Sigmoid colon (tissue), 7 donors: ENCODE data around the gene TBX5. TPM values are rescaled to one million over a fixed set of nuclear protein-coding genes. Genes with fewer than 3 reads are reported as not detected.
A peak's percentile ranks its signal among the peaks of the same experiment; 100 is the strongest.

Experiments
- DNase-seq: peaks from one replicate; pipeline ENCODE4 v3.0.0-alpha.2; 2019
- H3K27ac ChIP-seq, 4 donors: fragments of 200-600 bp; sonication (generic); one replicate each; pipeline ENCODE4 v1.5.1; 2016 to 2019; ENCODE audit warnings: mild to moderate bottlenecking in 1 of 4
- H3K27me3 ChIP-seq, 3 donors: fragments of 200-600 bp; sonication (generic); one replicate each; pipeline ENCODE4 v1.5.1; 2019; ENCODE audit warnings: mild to moderate bottlenecking in 1 of 3
- H3K36me3 ChIP-seq, 4 donors: fragments of 200-600 bp; sonication (generic); one replicate each; pipeline ENCODE4 v1.5.1; 2016 to 2019
- H3K4me1 ChIP-seq, 4 donors: fragments of 200-600 bp; sonication (generic); one replicate each; pipeline ENCODE4 v1.5.1; 2017 to 2019
- H3K4me3 ChIP-seq, 4 donors: fragments of 200-600 bp; sonication (generic); one replicate each; pipeline ENCODE4 v1.5.1; 2017 to 2019; ENCODE audit warnings: mild to moderate bottlenecking in 2 of 4, moderate library complexity in 1 of 4
- H3K9me3 ChIP-seq, 4 donors: fragments of 200-600 bp in 3 of 4; sonication (generic) in 3 of 4; one replicate each; pipeline versions ENCODE4 v1.5.1 to v1.6.1; 2013 to 2019
- CTCF ChIP-seq, 4 experiments: fragments of 450-650 bp in 3 of 4; fragments of 200-600 bp in 1 of 4; IDR thresholded peaks; one replicate each; pipeline ENCODE4 v1.5.1; 2016 to 2019; ENCODE audit warnings: antibody characterized with exemption in 4 of 4, mild to moderate bottlenecking in 3 of 4, moderate library complexity in 2 of 4
- EP300 ChIP-seq, 4 donors: sonication (generic); formaldehyde crosslinking; IDR thresholded peaks; one replicate each; pipeline ENCODE4 v1.6.1; 2017; ENCODE audit warnings: antibody characterized with exemption in 4 of 4
- POLR2A ChIP-seq, 2 donors: fragments of 450-650 bp; IDR thresholded peaks; one replicate each; pipeline ENCODE4 v1.6.1; 2016; ENCODE audit warnings: antibody characterized with exemption in 2 of 2, mild to moderate bottlenecking in 2 of 2, moderate library complexity in 2 of 2
- POLR2AphosphoS5 ChIP-seq, 4 donors: sonication (generic); formaldehyde crosslinking; IDR thresholded peaks; one replicate each; pipeline ENCODE4 v1.6.1; 2017; ENCODE audit warnings: antibody characterized with exemption in 4 of 4
- WGBS, 2 donors: extraction: QIAGEN DNeasy Blood & Tissue Kit; methylation state at CpG; one replicate each; pipeline ENCODE4 v1.1.7; 2013; 5-methylcytosine and 5-hydroxymethylcytosine counted together
- intact Hi-C: fragments of 100-400 bp; cut with DNase I; formaldehyde crosslinking; loops from one replicate; pipeline ENCODE4 v1.15.1; 2023
- polyA plus RNA-seq, 3 donors: library from polyadenylated mRNA; stranded (reverse); fragments of 200-250 nt; gene quantifications; one replicate each; pipeline ENCODE4 v1.2.3, GENCODE V29; 2013
- total RNA-seq, 4 donors: library from RNA; depleted of rRNA; stranded (reverse); fragments of >200 nt; gene quantifications; one replicate each; pipeline ENCODE4 v1.1.0, GENCODE V29; 2016
- donor health status: healthy with polysubstance abuse.
- donor health status: Bipolar disorder and iron deficiency.
- donor health status: healthy.

TBX5 gene
- total and polyA plus RNA-seq, 7 donors: not detected

- no peak for TF ChIP-seq EP300 (IDR thresholded peaks at IDR 0.05)
- TF ChIP-seq POLR2A (IDR thresholded peaks at IDR 0.05): no peak
- TF ChIP-seq CTCF (IDR thresholded peaks at IDR 0.05): no peak
- no peak for TF ChIP-seq POLR2AphosphoS5 (IDR thresholded peaks at IDR 0.05)
- intact Hi-C loops: no loop called here
These were observed 32.8 kb upstream of the TBX5 start for GRCh38 chr12:114438635-114439256.

GRCh38 chr12:114434341-114434740 lies 28.4 kb upstream of the TBX5 start:
- peaks cover 3 to 44% (median 22%) of the 10 kb centered on the region in 3 donors for H3K27me3 ChIP-seq
- intact Hi-C loops: no loop called here
- H3K27ac ChIP-seq: no peak overlapping the region
- no peaks in the 10 kb centered on the region for H3K36me3 ChIP-seq
- no peaks in the 10 kb centered on the region for H3K4me1 ChIP-seq
- no peaks in the 10 kb centered on the region for H3K9me3 ChIP-seq
- TF ChIP-seq EP300 (IDR thresholded peaks at IDR 0.05) (no peak), POLR2A (IDR thresholded peaks at IDR 0.05) (no peak), POLR2AphosphoS5 (IDR thresholded peaks at IDR 0.05) (no peak), CTCF (IDR thresholded peaks at IDR 0.05) (no peak)
- 43 to 69% methylated on average over 3 of the region's 3 CpGs for WGBS, 2 donors
- DNase-seq: no peak
- no peak overlapping the region for H3K4me3 ChIP-seq

More at GRCh38 chr12:114438635-114439256, 32.8 kb upstream of the TBX5 start:
- Histone ChIP-seq H3K4me3 (no peak overlapping the region), H3K4me1 (no peaks in the 10 kb centered on the region), H3K36me3 (no peaks in the 10 kb centered on the region), H3K9me3 (no peaks in the 10 kb centered on the region), H3K27me3 (peaks cover 14 to 78% (median 58%) of the 10 kb centered on the region in 3 donors), H3K27ac (no peak overlapping the region)
- WGBS, 2 donors: 5 to 20% methylated on average over 8 of the region's 8 CpGs
- no peak for DNase-seq

- Histone ChIP-seq H3K36me3 (no peaks in the 10 kb centered on the region), H3K4me3 (no peak overlapping the region), H3K9me3 (no peaks in the 10 kb centered on the region), H3K27ac (no peak overlapping the region), H3K4me1 (no peaks in the 10 kb centered on the region), H3K27me3 (peaks cover 0 to 24% (median 0%) of the 10 kb centered on the region in 3 donors)
- 37 to 48% methylated on average over 1 of the region's 1 CpG for WGBS, 2 donors
- intact Hi-C loops: no loop called here
- TF ChIP-seq CTCF (IDR thresholded peaks at IDR 0.05) (no peak), POLR2A (IDR thresholded peaks at IDR 0.05) (no peak), POLR2AphosphoS5 (IDR thresholded peaks at IDR 0.05) (no peak), EP300 (IDR thresholded peaks at IDR 0.05) (no peak)
- no peak for DNase-seq
These were observed 26.0 kb upstream of the TBX5 start for GRCh38 chr12:114431902-114432301.

- no peak overlapping the region for H3K4me3 ChIP-seq
- no peaks in the 10 kb centered on the region for H3K9me3 ChIP-seq
- intact Hi-C loops: no loop called here
- no peak for DNase-seq
- no peaks in the 10 kb centered on the region for H3K4me1 ChIP-seq
- peaks cover 0 to 21% (median 0%) of the 10 kb centered on the region in 3 donors for H3K27me3 ChIP-seq
- WGBS, 2 donors: 52 to 66% methylated on average over 4 of the region's 4 CpGs
- peak overlapping the region in 1 of 4 donors; percentile 9 for H3K27ac ChIP-seq
- TF ChIP-seq CTCF (IDR thresholded peaks at IDR 0.05): no peak
- no peak for TF ChIP-seq EP300 (IDR thresholded peaks at IDR 0.05)
- no peak for TF ChIP-seq POLR2A (IDR thresholded peaks at IDR 0.05)
- H3K36me3 ChIP-seq: no peaks in the 10 kb centered on the region
These were observed 24.4 kb upstream of the TBX5 start for GRCh38 chr12:114430306-114430705.
